Measurements from ENCODE around the gene KCNIP4.

DNA sequence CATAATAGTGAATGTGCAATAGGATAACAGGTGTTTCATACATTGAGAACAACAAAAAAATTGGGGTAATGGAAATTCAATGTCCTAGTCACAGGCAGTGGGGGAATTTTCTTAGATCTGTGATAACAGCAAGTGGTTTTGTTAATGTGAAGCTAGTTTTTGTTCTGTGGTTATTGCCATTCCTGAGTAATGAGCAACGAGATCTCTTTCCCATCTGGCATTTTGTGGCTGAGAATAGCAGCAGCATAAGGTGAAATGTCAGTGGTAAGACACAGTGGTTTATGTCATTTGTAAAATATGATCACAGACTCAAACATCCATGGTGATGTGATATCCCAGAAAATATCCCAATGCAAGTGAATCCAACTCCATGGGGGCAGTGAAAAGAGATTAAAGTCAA is 497.5 kb downstream of the KCNIP4 start:
- TF ChIP-seq CTCF (conservative IDR thresholded peaks at IDR 0.05; ENCODE audit: low read depth in 2 of 2) (no peak), POLR2AphosphoS5 (IDR thresholded peaks at IDR 0.05; ENCODE audit: low read depth) (no peak), EZH2phosphoT487 (IDR thresholded peaks at IDR 0.05; ENCODE audit: unreplicated experiment) (no peak), ZNF114 (CRISPR knock-in tag; IDR thresholded peaks at IDR 0.05) (no peak), REST (IDR thresholded peaks at IDR 0.05; ENCODE audit: unreplicated experiment) (no peak), ETS1 (IDR thresholded peaks at IDR 0.05) (no peak), ZNF331 (CRISPR knock-in tag; IDR thresholded peaks at IDR 0.05; ENCODE audit: low read depth) (no peak), EZH2 (IDR thresholded peaks at IDR 0.05; ENCODE audit: low read depth, unreplicated experiment) (no peak), JUNB (IDR thresholded peaks at IDR 0.05; ENCODE audit: unreplicated experiment) (no peak), CREB1 (CRISPR knock-in tag; IDR thresholded peaks at IDR 0.05; ENCODE audit: low read depth) (no peak), NANOG (IDR thresholded peaks at IDR 0.05; ENCODE audit: borderline replicate concordance) (no peak), STAT1 (IDR thresholded peaks at IDR 0.05; ENCODE audit: unreplicated experiment) (no peak)
- TF ChIP-seq, protein P1, sequence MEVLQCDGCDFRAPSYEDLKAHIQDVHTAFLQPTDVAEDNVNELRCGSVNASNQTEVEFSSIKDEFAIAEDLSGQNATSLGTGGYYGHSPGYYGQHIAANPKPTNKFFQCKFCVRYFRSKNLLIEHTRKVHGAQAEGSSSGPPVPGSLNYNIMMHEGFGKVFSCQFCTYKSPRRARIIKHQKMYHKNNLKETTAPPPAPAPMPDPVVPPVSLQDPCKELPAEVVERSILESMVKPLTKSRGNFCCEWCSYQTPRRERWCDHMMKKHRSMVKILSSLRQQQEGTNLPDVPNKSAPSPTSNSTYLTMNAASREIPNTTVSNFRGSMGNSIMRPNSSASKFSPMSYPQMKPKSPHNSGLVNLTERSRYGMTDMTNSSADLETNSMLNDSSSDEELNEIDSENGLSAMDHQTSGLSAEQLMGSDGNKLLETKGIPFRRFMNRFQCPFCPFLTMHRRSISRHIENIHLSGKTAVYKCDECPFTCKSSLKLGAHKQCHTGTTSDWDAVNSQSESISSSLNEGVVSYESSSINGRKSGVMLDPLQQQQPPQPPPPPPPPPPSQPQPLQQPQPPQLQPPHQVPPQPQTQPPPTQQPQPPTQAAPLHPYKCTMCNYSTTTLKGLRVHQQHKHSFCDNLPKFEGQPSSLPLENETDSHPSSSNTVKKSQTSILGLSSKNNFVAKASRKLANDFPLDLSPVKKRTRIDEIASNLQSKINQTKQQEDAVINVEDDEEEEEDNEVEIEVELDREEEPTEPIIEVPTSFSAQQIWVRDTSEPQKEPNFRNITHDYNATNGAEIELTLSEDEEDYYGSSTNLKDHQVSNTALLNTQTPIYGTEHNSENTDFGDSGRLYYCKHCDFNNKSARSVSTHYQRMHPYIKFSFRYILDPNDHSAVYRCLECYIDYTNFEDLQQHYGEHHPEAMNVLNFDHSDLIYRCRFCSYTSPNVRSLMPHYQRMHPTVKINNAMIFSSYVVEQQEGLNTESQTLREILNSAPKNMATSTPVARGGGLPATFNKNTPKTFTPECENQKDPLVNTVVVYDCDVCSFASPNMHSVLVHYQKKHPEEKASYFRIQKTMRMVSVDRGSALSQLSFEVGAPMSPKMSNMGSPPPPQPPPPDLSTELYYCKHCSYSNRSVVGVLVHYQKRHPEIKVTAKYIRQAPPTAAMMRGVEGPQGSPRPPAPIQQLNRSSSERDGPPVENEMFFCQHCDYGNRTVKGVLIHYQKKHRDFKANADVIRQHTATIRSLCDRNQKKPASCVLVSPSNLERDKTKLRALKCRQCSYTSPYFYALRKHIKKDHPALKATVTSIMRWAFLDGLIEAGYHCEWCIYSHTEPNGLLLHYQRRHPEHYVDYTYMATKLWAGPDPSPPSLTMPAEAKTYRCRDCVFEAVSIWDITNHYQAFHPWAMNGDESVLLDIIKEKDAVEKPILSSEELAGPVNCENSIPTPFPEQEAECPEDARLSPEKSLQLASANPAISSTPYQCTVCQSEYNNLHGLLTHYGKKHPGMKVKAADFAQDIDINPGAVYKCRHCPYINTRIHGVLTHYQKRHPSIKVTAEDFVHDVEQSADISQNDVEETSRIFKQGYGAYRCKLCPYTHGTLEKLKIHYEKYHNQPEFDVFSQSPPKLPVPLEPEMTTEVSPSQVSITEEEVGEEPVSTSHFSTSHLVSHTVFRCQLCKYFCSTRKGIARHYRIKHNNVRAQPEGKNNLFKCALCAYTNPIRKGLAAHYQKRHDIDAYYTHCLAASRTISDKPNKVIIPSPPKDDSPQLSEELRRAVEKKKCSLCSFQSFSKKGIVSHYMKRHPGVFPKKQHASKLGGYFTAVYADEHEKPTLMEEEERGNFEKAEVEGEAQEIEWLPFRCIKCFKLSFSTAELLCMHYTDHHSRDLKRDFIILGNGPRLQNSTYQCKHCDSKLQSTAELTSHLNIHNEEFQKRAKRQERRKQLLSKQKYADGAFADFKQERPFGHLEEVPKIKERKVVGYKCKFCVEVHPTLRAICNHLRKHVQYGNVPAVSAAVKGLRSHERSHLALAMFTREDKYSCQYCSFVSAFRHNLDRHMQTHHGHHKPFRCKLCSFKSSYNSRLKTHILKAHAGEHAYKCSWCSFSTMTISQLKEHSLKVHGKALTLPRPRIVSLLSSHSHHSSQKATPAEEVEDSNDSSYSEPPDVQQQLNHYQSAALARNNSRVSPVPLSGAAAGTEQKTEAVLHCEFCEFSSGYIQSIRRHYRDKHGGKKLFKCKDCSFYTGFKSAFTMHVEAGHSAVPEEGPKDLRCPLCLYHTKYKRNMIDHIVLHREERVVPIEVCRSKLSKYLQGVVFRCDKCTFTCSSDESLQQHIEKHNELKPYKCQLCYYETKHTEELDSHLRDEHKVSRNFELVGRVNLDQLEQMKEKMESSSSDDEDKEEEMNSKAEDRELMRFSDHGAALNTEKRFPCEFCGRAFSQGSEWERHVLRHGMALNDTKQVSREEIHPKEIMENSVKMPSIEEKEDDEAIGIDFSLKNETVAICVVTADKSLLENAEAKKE (CRISPR knock-in tag; IDR thresholded peaks at IDR 0.05): no peak
